KOPT-K1 (cell line): ENCODE measurements around the gene CLEC2L.

Experiments
- H3K27ac ChIP-seq: fragments of 200-600 bp; sonication (generic); 2 replicates; pipeline ENCODE4 v1.5.1; 2016; ENCODE audit warnings: antibody characterized with exemption, mild to moderate bottlenecking, low read depth, low read length; ENCODE audit not compliant: poor library complexity, severe bottlenecking
- H3K36me3 ChIP-seq: fragments of 200-600 bp; sonication (generic); 2 replicates; pipeline ENCODE4 v1.5.1; 2017; ENCODE audit warnings: antibody characterized with exemption, mild to moderate bottlenecking, low read length, moderate library complexity; ENCODE audit not compliant: insufficient read depth
- H3K9me3 ChIP-seq: fragments of 200-600 bp; sonication (generic); 2 replicates; pipeline ENCODE4 v1.5.1; 2017; ENCODE audit warnings: antibody characterized with exemption, low read length, mild to moderate bottlenecking; ENCODE audit not compliant: insufficient read depth, poor library complexity, severe bottlenecking

The CLEC2L gene

GRCh38 chr7:139500770-139501138, 22.7 kb upstream of the CLEC2L start:
- H3K9me3 ChIP-seq = no peaks in the 10 kb centered on the region
- no peaks in the 10 kb centered on the region for H3K36me3 ChIP-seq
- no peak overlapping the region for H3K27ac ChIP-seq

- Histone ChIP-seq H3K36me3 (no peaks in the 10 kb centered on the region), H3K27ac (no peak overlapping the region), H3K9me3 (no peaks in the 10 kb centered on the region)
Measured at GRCh38 chr7:139502226-139502625, 21.3 kb upstream of the CLEC2L start.

GRCh38 chr7:139505563-139505962, 17.9 kb upstream of the CLEC2L start:
- Histone ChIP-seq H3K27ac (no peak overlapping the region), H3K36me3 (no peaks in the 10 kb centered on the region), H3K9me3 (no peaks in the 10 kb centered on the region)

GRCh38 chr7:139509535-139509934, 13.9 kb upstream of the CLEC2L start:
- Histone ChIP-seq H3K9me3 (no peaks in the 10 kb centered on the region), H3K36me3 (no peaks in the 10 kb centered on the region), H3K27ac (no peak overlapping the region)

- no peak overlapping the region for H3K27ac ChIP-seq
Measured at GRCh38 chr7:139511315-139511714, 12.2 kb upstream of the CLEC2L start.

GRCh38 chr7:139515266-139515665, 8.2 kb upstream of the CLEC2L start:
- no peak overlapping the region for H3K27ac ChIP-seq
- no peaks in the 10 kb centered on the region for H3K9me3 ChIP-seq

More at GRCh38 chr7:139511315-139511714, 12.2 kb upstream of the CLEC2L start:
- Histone ChIP-seq H3K36me3 (no peaks in the 10 kb centered on the region), H3K9me3 (no peaks in the 10 kb centered on the region)

GRCh38 chr7:139521439-139521838, 2.0 kb upstream of the CLEC2L start:
- no peaks in the 10 kb centered on the region for H3K36me3 ChIP-seq
- H3K27ac ChIP-seq = no peak overlapping the region
- no peaks in the 10 kb centered on the region for H3K9me3 ChIP-seq

More at GRCh38 chr7:139515266-139515665, 8.2 kb upstream of the CLEC2L start:
- no peaks in the 10 kb centered on the region for H3K36me3 ChIP-seq

- H3K36me3 ChIP-seq = no peaks in the 10 kb centered on the region
- H3K27ac ChIP-seq = no peak overlapping the region
- H3K9me3 ChIP-seq = no peaks in the 10 kb centered on the region
Measured at GRCh38 chr7:139522830-139523198, 671 bp upstream of the CLEC2L start.

- no peaks in the 10 kb centered on the region for H3K9me3 ChIP-seq
- no peaks in the 10 kb centered on the region for H3K36me3 ChIP-seq
- H3K27ac ChIP-seq = no peak overlapping the region
Measured at GRCh38 chr7:139523968-139524815, 707 bp downstream of the CLEC2L start.

GRCh38 chr7:139525239-139525638, 1.8 kb downstream of the CLEC2L start:
- H3K9me3 ChIP-seq = no peaks in the 10 kb centered on the region
- H3K27ac ChIP-seq = no peak overlapping the region

GRCh38 chr7:139525750-139526149, 2.3 kb downstream of the CLEC2L start:
- Histone ChIP-seq H3K36me3 (no peaks in the 10 kb centered on the region), H3K27ac (no peak overlapping the region), H3K9me3 (no peaks in the 10 kb centered on the region)

More at GRCh38 chr7:139525239-139525638, 1.8 kb downstream of the CLEC2L start:
- no peaks in the 10 kb centered on the region for H3K36me3 ChIP-seq

- H3K9me3 ChIP-seq = no peaks in the 10 kb centered on the region
- H3K36me3 ChIP-seq = no peaks in the 10 kb centered on the region
- peak overlapping the region; percentile 30 for H3K27ac ChIP-seq
Measured at GRCh38 chr7:139526578-139527544, 3.4 kb downstream of the CLEC2L start.

GRCh38 chr7:139531094-139531493, 7.6 kb downstream of the CLEC2L start:
- Histone ChIP-seq H3K36me3 (no peaks in the 10 kb centered on the region), H3K27ac (no peak overlapping the region), H3K9me3 (no peaks in the 10 kb centered on the region)

GRCh38 chr7:139532636-139533155, 9.2 kb downstream of the CLEC2L start:
- Histone ChIP-seq H3K27ac (no peak overlapping the region), H3K36me3 (no peaks in the 10 kb centered on the region), H3K9me3 (no peaks in the 10 kb centered on the region)

GRCh38 chr7:139534096-139534495, 10.6 kb downstream of the CLEC2L start:
- H3K36me3 ChIP-seq = no peaks in the 10 kb centered on the region

More at GRCh38 chr7:139534096-139534495, 10.6 kb downstream of the CLEC2L start:
- Histone ChIP-seq H3K9me3 (no peaks in the 10 kb centered on the region), H3K27ac (no peak overlapping the region)
